GM23338 (cell line): ENCODE measurements around the gene DLG2.

ENCODE experiments used
- ETS1 ChIP-seq: IDR thresholded peaks from 2 replicates; pipeline ENCODE4 v1.6.1; 2016; ENCODE audit warnings: antibody characterized with exemption
- EZH2 ChIP-seq: fragments of 200-600 bp; sonication (generic); IDR thresholded peaks from one replicate; pipeline ENCODE4 v1.8.0; 2017; ENCODE audit warnings: antibody characterized with exemption, mild to moderate bottlenecking, low read depth; ENCODE audit not compliant: unreplicated experiment
- TF ChIP-seq, protein P1 (sequence below), 2 experiments: fragments of 200-600 bp in 1 of 2; sonication (generic) in 1 of 2; conservative IDR thresholded peaks; 2 replicates each; pipeline versions ENCODE4 v1.5.1 to v1.6.1; 2016 to 2017; ENCODE audit warnings: antibody characterized with exemption in 2 of 2, low read depth in 2 of 2, mild to moderate bottlenecking in 2 of 2, moderate library complexity in 1 of 2
- TF ChIP-seq, protein P2 (sequence below): IDR thresholded peaks from one replicate; pipeline ENCODE4 v1.6.1; 2018; ENCODE audit warnings: antibody characterized with exemption; ENCODE audit not compliant: unreplicated experiment

GRCh38 chr11:85661972-85662664, 35.0 kb upstream of the DLG2 start:
- TF ChIP-seq, protein P1, sequence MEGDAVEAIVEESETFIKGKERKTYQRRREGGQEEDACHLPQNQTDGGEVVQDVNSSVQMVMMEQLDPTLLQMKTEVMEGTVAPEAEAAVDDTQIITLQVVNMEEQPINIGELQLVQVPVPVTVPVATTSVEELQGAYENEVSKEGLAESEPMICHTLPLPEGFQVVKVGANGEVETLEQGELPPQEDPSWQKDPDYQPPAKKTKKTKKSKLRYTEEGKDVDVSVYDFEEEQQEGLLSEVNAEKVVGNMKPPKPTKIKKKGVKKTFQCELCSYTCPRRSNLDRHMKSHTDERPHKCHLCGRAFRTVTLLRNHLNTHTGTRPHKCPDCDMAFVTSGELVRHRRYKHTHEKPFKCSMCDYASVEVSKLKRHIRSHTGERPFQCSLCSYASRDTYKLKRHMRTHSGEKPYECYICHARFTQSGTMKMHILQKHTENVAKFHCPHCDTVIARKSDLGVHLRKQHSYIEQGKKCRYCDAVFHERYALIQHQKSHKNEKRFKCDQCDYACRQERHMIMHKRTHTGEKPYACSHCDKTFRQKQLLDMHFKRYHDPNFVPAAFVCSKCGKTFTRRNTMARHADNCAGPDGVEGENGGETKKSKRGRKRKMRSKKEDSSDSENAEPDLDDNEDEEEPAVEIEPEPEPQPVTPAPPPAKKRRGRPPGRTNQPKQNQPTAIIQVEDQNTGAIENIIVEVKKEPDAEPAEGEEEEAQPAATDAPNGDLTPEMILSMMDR (conservative IDR thresholded peaks at IDR 0.05; ENCODE audit: low read depth in 2 of 2) = no peak
- TF ChIP-seq ETS1 = no peak
- TF ChIP-seq, protein P2, sequence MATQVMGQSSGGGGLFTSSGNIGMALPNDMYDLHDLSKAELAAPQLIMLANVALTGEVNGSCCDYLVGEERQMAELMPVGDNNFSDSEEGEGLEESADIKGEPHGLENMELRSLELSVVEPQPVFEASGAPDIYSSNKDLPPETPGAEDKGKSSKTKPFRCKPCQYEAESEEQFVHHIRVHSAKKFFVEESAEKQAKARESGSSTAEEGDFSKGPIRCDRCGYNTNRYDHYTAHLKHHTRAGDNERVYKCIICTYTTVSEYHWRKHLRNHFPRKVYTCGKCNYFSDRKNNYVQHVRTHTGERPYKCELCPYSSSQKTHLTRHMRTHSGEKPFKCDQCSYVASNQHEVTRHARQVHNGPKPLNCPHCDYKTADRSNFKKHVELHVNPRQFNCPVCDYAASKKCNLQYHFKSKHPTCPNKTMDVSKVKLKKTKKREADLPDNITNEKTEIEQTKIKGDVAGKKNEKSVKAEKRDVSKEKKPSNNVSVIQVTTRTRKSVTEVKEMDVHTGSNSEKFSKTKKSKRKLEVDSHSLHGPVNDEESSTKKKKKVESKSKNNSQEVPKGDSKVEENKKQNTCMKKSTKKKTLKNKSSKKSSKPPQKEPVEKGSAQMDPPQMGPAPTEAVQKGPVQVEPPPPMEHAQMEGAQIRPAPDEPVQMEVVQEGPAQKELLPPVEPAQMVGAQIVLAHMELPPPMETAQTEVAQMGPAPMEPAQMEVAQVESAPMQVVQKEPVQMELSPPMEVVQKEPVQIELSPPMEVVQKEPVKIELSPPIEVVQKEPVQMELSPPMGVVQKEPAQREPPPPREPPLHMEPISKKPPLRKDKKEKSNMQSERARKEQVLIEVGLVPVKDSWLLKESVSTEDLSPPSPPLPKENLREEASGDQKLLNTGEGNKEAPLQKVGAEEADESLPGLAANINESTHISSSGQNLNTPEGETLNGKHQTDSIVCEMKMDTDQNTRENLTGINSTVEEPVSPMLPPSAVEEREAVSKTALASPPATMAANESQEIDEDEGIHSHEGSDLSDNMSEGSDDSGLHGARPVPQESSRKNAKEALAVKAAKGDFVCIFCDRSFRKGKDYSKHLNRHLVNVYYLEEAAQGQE = no peak
- no peak for TF ChIP-seq EZH2
